ENCODE results near the gene PLIN5. TPM values are rescaled to one million over a fixed set of nuclear protein-coding genes. Genes with fewer than 3 reads are reported as not detected.

PLIN5 gene
- total RNA-seq, 1 experiment from 2014 or later = not detected

- in situ Hi-C loops (cut with HindIII; ENCODE audit: low pct_unique_long_range_greater_than_20kb, low sequenced_read_pairs) = no loop called here
- no peak for DNase-seq (ENCODE audit: low read depth, low spot score)
These were observed 32.5 kb downstream of the PLIN5 start for GRCh38 chr19:4502282-4503131.

DNA sequence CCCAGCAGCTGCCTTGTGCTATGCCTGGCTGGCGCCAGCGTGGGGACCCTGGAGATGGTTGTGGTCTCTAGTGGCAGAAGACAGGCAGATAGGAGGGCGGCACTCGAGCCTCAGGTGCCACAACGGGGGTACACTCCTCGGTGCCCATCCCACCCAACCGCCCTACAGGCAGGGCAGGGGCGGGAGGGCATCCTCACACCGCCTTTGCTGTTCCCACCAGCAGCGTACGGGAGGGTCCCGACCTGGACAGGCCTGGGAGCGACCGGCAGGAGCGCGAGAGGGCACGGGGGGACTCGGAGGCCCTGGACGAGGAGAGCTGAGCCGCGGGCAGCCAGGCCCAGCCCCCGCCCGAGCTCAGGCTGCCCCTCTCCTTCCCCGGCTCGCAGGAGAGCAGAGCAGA lies 33.3 kb downstream of the PLIN5 start:
- DNase-seq (ENCODE audit: low read depth, low spot score) = no peak
- in situ Hi-C loops (cut with HindIII; ENCODE audit: low pct_unique_long_range_greater_than_20kb, low sequenced_read_pairs) = no loop called here

GRCh38 chr19:4500841-4501591 lies 34.0 kb downstream of the PLIN5 start:
- in situ Hi-C loops (cut with HindIII; ENCODE audit: low pct_unique_long_range_greater_than_20kb, low sequenced_read_pairs) = no loop called here
- DNase-seq (ENCODE audit: low read depth, low spot score) = no peak

GRCh38 chr19:4499855-4500254 lies 35.2 kb downstream of the PLIN5 start:
- no peak for DNase-seq (ENCODE audit: low read depth, low spot score)
- in situ Hi-C loops (cut with HindIII; ENCODE audit: low pct_unique_long_range_greater_than_20kb, low sequenced_read_pairs) = no loop called here

GRCh38 chr19:4499318-4499717 lies 35.7 kb downstream of the PLIN5 start:
- in situ Hi-C loops (cut with HindIII; ENCODE audit: low pct_unique_long_range_greater_than_20kb, low sequenced_read_pairs) = no loop called here

DNA sequence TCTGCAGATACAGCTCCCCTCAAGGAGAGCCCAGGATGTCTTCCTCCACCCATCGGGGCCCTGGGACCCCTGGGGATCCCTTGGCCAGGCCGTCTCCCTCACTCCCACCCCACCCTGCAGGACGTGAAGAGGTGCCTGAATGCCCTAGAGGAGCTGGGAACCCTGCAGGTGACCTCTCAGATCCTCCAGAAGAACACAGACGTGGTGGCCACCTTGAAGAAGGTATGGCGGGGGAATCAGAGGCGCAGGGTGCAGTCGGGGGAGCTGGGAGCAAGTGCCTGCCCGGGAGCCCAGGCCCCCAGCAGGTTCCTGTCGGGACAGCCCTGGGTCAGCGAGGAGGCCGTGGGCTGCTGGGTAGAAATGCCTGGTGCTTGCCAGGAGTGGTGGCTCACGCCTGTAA lies 36.3 kb downstream of the PLIN5 start:
- no peak for DNase-seq (ENCODE audit: low read depth, low spot score)
- in situ Hi-C loops (cut with HindIII; ENCODE audit: low pct_unique_long_range_greater_than_20kb, low sequenced_read_pairs) = no loop called here

More at GRCh38 chr19:4499318-4499717, 35.7 kb downstream of the PLIN5 start:
- DNase-seq (ENCODE audit: low read depth, low spot score) = no peak

- DNase-seq (ENCODE audit: low read depth, low spot score) = no peak
- in situ Hi-C loops (cut with HindIII; ENCODE audit: low pct_unique_long_range_greater_than_20kb, low sequenced_read_pairs) = no loop called here
These were observed 37.1 kb downstream of the PLIN5 start for GRCh38 chr19:4497770-4498389.

DNA sequence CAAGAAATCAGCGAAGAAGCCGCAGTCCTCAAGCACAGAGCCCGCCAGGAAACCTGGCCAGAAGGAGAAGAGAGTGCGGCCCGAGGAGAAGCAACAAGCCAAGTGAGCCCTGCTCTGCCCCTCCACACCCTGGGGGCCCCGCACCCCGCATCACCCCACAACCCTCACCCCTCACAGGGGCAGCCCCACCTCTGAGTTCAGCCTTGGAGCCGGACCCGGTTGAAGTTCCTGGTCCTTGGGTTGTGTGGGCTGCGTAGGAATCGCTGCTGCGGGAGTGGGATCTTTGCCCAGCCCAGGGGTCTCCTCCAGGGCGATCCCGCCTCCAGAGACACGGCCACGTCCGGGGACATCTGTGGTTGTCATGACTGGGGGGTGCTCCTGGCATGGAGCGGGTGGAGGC lies 38.7 kb downstream of the PLIN5 start:
- DNase-seq (ENCODE audit: low read depth, low spot score) = no peak

GRCh38 chr19:4495471-4495870 lies 39.6 kb downstream of the PLIN5 start:
- in situ Hi-C loops (cut with HindIII; ENCODE audit: low pct_unique_long_range_greater_than_20kb, low sequenced_read_pairs) = no loop called here
- no peak for DNase-seq (ENCODE audit: low read depth, low spot score)

More for the DNA sequence above, 38.7 kb downstream of the PLIN5 start:
- in situ Hi-C loops (cut with HindIII; ENCODE audit: low pct_unique_long_range_greater_than_20kb, low sequenced_read_pairs) = no loop called here

- in situ Hi-C loops (cut with HindIII; ENCODE audit: low pct_unique_long_range_greater_than_20kb, low sequenced_read_pairs) = no loop called here
These were observed 40.3 kb downstream of the PLIN5 start for GRCh38 chr19:4494691-4495064.

DNA sequence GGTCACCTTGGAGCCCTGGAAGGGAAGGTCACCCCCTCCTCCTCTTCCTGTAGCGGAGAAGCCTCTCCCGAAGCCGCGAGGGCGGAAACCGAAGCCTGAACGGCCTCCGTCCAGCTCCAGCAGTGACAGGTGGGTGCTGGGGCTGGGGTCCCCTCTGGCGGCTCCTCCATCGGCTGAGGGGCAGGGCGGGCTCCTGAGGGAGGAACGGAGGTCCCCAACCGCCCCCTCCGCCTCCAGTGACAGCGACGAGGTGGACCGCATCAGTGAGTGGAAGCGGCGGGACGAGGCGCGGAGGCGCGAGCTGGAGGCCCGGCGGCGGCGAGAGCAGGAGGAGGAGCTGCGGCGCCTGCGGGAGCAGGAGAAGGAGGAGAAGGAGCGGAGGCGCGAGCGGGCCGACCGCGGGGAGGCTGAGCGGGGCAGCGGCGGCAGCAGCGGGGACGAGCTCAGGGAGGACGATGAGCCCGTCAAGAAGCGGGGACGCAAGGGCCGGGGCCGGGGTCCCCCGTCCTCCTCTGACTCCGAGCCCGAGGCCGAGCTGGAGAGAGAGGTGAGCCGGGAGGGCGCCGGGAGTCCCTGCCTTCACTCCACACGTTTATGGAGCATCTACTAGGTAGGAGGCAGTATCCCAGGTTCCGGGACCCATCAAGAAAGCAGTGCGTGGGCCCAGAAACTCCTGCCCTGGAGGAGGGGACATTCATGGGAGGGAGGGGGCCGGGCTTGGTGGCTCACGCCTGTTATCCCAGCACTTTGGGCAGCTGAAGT lies 40.9 kb downstream of the PLIN5 start:
- no peak for DNase-seq (ENCODE audit: low read depth, low spot score)
- in situ Hi-C loops (cut with HindIII; ENCODE audit: low pct_unique_long_range_greater_than_20kb, low sequenced_read_pairs) = no loop called here

More at GRCh38 chr19:4494691-4495064, 40.3 kb downstream of the PLIN5 start:
- no peak for DNase-seq (ENCODE audit: low read depth, low spot score)

- no peak for DNase-seq (ENCODE audit: low read depth, low spot score)
- in situ Hi-C loops (cut with HindIII; ENCODE audit: low pct_unique_long_range_greater_than_20kb, low sequenced_read_pairs) = no loop called here
These were observed 41.7 kb downstream of the PLIN5 start for GRCh38 chr19:4493104-4493928.

- DNase-seq (ENCODE audit: low read depth, low spot score) = no peak
- in situ Hi-C loops (cut with HindIII; ENCODE audit: low pct_unique_long_range_greater_than_20kb, low sequenced_read_pairs) = no loop called here
These were observed 42.5 kb downstream of the PLIN5 start for GRCh38 chr19:4492337-4493103.

DNA sequence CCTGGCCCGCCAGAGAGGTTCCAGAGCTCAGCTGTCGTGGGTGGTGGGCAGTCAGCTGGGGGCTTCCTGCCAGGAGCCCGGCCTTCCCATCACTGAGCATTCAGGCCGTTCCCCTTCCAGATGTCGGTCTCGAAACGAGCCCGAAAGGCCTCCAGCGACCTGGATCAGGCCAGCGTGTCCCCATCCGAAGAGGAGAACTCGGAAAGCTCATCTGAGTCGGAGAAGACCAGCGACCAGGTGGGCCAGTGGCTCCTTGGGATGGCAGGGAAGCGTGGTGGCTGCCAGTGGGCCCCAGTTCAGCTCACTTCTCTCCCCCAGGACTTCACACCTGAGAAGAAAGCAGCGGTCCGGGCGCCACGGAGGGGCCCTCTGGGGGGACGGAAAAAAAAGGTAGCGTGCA lies 43.6 kb downstream of the PLIN5 start:
- in situ Hi-C loops (cut with HindIII; ENCODE audit: low pct_unique_long_range_greater_than_20kb, low sequenced_read_pairs) = no loop called here

GRCh38 chr19:4488496-4488895 lies 46.5 kb downstream of the PLIN5 start:
- in situ Hi-C loops (cut with HindIII; ENCODE audit: low pct_unique_long_range_greater_than_20kb, low sequenced_read_pairs) = no loop called here
- DNase-seq (ENCODE audit: low read depth, low spot score) = no peak

More for the DNA sequence above, 43.6 kb downstream of the PLIN5 start:
- no peak for DNase-seq (ENCODE audit: low read depth, low spot score)

GRCh38 chr19:4487572-4487971 lies 47.5 kb downstream of the PLIN5 start:
- DNase-seq (ENCODE audit: low read depth, low spot score) = no peak
- in situ Hi-C loops (cut with HindIII; ENCODE audit: low pct_unique_long_range_greater_than_20kb, low sequenced_read_pairs) = no loop called here
